Endothelial cell of umbilical vein (primary cell): ENCODE data around the gene HTR3E.

Experiments
- EZH2 ChIP-seq: IDR thresholded peaks from 2 replicates; pipeline ENCODE4 v1.6.1; 2012; ENCODE audit warnings: borderline replicate concordance, low read depth, mild to moderate bottlenecking, moderate library complexity, low read length, inconsistent platforms; ENCODE audit not compliant: severe bottlenecking
- FOS ChIP-seq: IDR thresholded peaks from 2 replicates; pipeline ENCODE4 v1.6.1; 2011; ENCODE audit warnings: mild to moderate bottlenecking, low read length, moderate library complexity, borderline replicate concordance; ENCODE audit not compliant: insufficient read depth
- GATA2 ChIP-seq: IDR thresholded peaks from 2 replicates; pipeline ENCODE4 v1.7.0; 2011; ENCODE audit warnings: low read depth, mild to moderate bottlenecking, moderate library complexity, mixed read lengths, low read length; ENCODE audit not compliant: insufficient read length, insufficient read depth
- JUN ChIP-seq: IDR thresholded peaks from 2 replicates; pipeline ENCODE4 v1.6.1; 2011; ENCODE audit warnings: borderline replicate concordance, low read depth; ENCODE audit not compliant: insufficient read length, insufficient read depth
- MYC ChIP-seq: IDR thresholded peaks from one replicate; pipeline ENCODE4 v1.6.1; 2011; ENCODE audit warnings: mild to moderate bottlenecking, low read depth, low read length
- POLR2A ChIP-seq: IDR thresholded peaks from 2 replicates; pipeline ENCODE4 v1.6.1; 2012; ENCODE audit warnings: low read depth, mild to moderate bottlenecking, control low read depth, low read length
- POLR2AphosphoS5 ChIP-seq: IDR thresholded peaks from 2 replicates; pipeline ENCODE4 v1.6.1; 2012; ENCODE audit warnings: low read depth, mild to moderate bottlenecking, control low read depth, low read length, moderate library complexity; ENCODE audit not compliant: insufficient read depth
- TF ChIP-seq, protein P1 (sequence below), 2 donors: IDR thresholded peaks; 1 replicate in 1 of 2; 2 replicates in 1 of 2; pipeline ENCODE4 v1.5.1; 2011; ENCODE audit warnings: low read length in 2 of 2, mild to moderate bottlenecking in 2 of 2, moderate library complexity in 2 of 2, control low read depth in 1 of 2, inconsistent platforms in 1 of 2, low read depth in 1 of 2; ENCODE audit not compliant: insufficient read depth in 1 of 2; ENCODE audit errors: extremely low read depth in 1 of 2
- TF ChIP-seq, protein P2 (sequence below): IDR thresholded peaks from 2 replicates; pipeline ENCODE4 v1.6.1; 2011; ENCODE audit not compliant: insufficient read depth, insufficient read length

DNA sequence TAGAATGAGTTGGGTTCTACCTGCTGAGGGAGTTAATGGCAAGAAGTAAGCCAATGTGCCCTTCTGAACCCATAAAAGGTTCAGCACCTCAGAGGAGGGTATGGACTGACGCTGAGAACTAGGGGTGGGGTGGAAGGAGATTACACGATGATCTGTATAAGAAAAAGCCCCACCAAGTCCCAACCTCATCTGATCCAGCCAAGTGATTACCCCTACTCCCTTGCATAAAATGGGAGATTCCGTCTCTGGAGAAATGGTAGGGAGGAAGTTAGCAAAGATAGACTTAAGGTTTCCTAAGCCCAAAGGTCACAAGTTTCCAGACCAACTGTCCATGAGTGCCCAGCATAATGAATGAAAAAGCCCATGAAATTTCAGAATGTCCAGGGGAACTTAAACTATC, 51.2 kb downstream of the HTR3E start:
- TF ChIP-seq, protein P1, sequence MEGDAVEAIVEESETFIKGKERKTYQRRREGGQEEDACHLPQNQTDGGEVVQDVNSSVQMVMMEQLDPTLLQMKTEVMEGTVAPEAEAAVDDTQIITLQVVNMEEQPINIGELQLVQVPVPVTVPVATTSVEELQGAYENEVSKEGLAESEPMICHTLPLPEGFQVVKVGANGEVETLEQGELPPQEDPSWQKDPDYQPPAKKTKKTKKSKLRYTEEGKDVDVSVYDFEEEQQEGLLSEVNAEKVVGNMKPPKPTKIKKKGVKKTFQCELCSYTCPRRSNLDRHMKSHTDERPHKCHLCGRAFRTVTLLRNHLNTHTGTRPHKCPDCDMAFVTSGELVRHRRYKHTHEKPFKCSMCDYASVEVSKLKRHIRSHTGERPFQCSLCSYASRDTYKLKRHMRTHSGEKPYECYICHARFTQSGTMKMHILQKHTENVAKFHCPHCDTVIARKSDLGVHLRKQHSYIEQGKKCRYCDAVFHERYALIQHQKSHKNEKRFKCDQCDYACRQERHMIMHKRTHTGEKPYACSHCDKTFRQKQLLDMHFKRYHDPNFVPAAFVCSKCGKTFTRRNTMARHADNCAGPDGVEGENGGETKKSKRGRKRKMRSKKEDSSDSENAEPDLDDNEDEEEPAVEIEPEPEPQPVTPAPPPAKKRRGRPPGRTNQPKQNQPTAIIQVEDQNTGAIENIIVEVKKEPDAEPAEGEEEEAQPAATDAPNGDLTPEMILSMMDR (IDR thresholded peaks at IDR 0.05; ENCODE audit: extremely low read depth in 1 of 2, insufficient read depth in 1 of 2, low read depth in 1 of 2, low read length in 2 of 2): no peak
- no peak for TF ChIP-seq POLR2A
- TF ChIP-seq JUN: no peak
- no peak for TF ChIP-seq EZH2
- TF ChIP-seq POLR2AphosphoS5: no peak
- no peak for TF ChIP-seq MYC
- TF ChIP-seq GATA2: no peak
- TF ChIP-seq, protein P2, sequence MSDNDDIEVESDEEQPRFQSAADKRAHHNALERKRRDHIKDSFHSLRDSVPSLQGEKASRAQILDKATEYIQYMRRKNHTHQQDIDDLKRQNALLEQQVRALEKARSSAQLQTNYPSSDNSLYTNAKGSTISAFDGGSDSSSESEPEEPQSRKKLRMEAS: no peak
- no peak for TF ChIP-seq FOS
